Measurements from ENCODE around the gene ARHGEF18. TPM values are rescaled to one million over a fixed set of nuclear protein-coding genes. Genes with fewer than 3 reads are reported as not detected.

ARHGEF18 gene
- total and polyA plus RNA-seq, 2 of the 13 experiments (the other 11 are each of a cell fraction or from before 2014, with no cell fraction given): 4.2 to 17.5 TPM

- no peak for FAIRE-seq
- POLR2A ChIA-PET: no interaction called here
- H3K4me1 ChIP-seq (ENCODE audit: insufficient read depth, low read length): peaks cover under 1% of the 10 kb centered on the region; the same call in 1 of the 2 replicates
- H3K27ac ChIP-seq (ENCODE audit: extremely low read length, insufficient read depth, low read length): no peak overlapping the region
- no peak for ATAC-seq
- TF ChIP-seq ZNF737 (CRISPR knock-in tag; IDR thresholded peaks at IDR 0.05; ENCODE audit: borderline replicate concordance) (no peak), NFIC (IDR thresholded peaks at IDR 0.05; ENCODE audit: low read length) (no peak), SNAPC2 (CRISPR knock-in tag; IDR thresholded peaks at IDR 0.05) (no peak), ZBTB26 (CRISPR knock-in tag; IDR thresholded peaks at IDR 0.05; ENCODE audit: borderline replicate concordance) (no peak), SRSF9 (IDR thresholded peaks at IDR 0.05; ENCODE audit: borderline replicate concordance, insufficient read depth, low read depth, low read length, poor library complexity, severe bottlenecking) (no peak), SMYD3 (CRISPR knock-in tag; IDR thresholded peaks at IDR 0.05) (no peak), ZNF430 (CRISPR knock-in tag; IDR thresholded peaks at IDR 0.05) (no peak), TIGD3 (CRISPR knock-in tag; IDR thresholded peaks at IDR 0.05; ENCODE audit: borderline replicate concordance) (no peak), BATF2 (CRISPR knock-in tag; IDR thresholded peaks at IDR 0.05) (no peak), CC2D1A (CRISPR knock-in tag; IDR thresholded peaks at IDR 0.05) (no peak)
- CTCF ChIA-PET (ENCODE audit: low intra/inter-chr PET ratio, low total read pairs): no interaction called here
- H4K20me1 ChIP-seq (ENCODE audit: insufficient read depth, low read length): no peaks in the 10 kb centered on the region
- H3K4me2 ChIP-seq (ENCODE audit: low read depth, low read length): no peak overlapping the region
- no peaks in the 10 kb centered on the region for H3K79me2 ChIP-seq (ENCODE audit: insufficient read depth, low read length)
- DNase-seq (ENCODE audit: low spot score): no peak
- peaks cover 6% of the 10 kb centered on the region for H3K9me3 ChIP-seq (ENCODE audit: low read length)
- H2AFZ ChIP-seq (ENCODE audit: low read length): no peak overlapping the region
- in situ Hi-C loops (cut with HindIII; ENCODE audit: extremely low pct_ligation_motif_present, low pct_unique_long_range_greater_than_20kb): no loop called here
- H3K36me3 ChIP-seq (replicated peaks in 1 of 2; ENCODE audit: control insufficient read depth in 1 of 2, insufficient read depth in 2 of 2, low read length in 2 of 2): no peaks in the 10 kb centered on the region
- H3K4me3 ChIP-seq (replicated peaks in 1 of 3; ENCODE audit: insufficient read depth in 1 of 3, low read depth in 2 of 3, low read length in 3 of 3): no peak overlapping the region
- BruUV-seq (replicated peaks): no TSS peak
- intact Hi-C loops (cut with micrococcal nuclease; ENCODE audit: unreplicated experiment): no loop called here
- no peaks in the 10 kb centered on the region; a peak in 1 of 5 replicates for H3K27me3 ChIP-seq (ENCODE audit: control insufficient read depth in 1 of 2, insufficient read depth in 2 of 2, low read length in 2 of 2)
- 7% methylated on average over 1 of the region's 1 CpG for WGBS (ENCODE audit: low lambda C conversion rate)
- H3K9ac ChIP-seq (ENCODE audit: insufficient read depth, low read depth, low read length): no peak overlapping the region
These were observed 3.1 kb downstream of the ARHGEF18 start for GRCh38 chr19:7351861-7352260.

Measured in HepG2 (cell line).